GM18520 (cell line): ENCODE measurements around the gene TPST1.
"Not testable (repeated sequence)": the region's sequence is repeated elsewhere in the genome, so short reads cannot be mapped to it uniquely, and the experiment has no call there.

Experiments
- ATAC-seq: cut with Tn5 transposase; IDR thresholded peaks from one replicate; pipeline ENCODE4 v1.9.1; 2021; ENCODE audit not compliant: unreplicated experiment

The TPST1 gene

DNA sequence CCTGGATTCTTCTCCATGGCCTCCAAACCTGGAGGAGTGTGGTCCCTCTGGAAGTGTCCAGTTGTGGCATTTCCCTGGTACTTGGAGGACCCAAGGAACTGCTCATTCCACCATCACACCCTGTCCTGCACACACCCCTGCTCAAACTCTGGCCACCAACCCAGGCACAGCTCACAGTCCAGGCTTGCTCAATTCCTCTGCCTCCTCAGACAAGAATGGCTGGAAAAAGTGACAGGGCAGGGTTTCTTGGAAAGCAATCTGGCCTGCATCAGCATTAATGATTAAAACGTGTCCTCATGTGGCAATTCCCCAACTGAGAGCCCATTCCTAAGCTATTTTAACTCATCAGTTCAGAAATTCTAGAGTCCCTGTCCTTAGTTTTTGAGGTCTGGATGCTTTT is 17.2 kb upstream of the TPST1 start:
- ATAC-seq, result no peak

DNA sequence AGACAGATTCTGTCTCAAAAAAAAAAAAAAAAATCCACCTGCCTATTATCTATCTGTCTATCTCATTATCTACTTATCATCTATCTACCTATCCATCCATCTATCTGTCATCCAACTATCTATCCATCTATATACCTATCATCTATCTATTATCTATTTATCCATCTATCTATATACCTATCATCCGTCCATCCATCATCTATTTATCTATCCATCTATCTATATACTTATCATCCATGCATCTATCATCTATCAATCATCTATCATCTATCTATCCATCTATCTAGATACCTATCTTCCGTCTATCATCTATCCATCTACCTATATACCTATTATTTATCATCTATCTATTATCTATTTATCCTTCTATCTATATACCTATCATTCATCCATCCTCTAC is 16.5 kb upstream of the TPST1 start:
- ATAC-seq, result no peak

DNA sequence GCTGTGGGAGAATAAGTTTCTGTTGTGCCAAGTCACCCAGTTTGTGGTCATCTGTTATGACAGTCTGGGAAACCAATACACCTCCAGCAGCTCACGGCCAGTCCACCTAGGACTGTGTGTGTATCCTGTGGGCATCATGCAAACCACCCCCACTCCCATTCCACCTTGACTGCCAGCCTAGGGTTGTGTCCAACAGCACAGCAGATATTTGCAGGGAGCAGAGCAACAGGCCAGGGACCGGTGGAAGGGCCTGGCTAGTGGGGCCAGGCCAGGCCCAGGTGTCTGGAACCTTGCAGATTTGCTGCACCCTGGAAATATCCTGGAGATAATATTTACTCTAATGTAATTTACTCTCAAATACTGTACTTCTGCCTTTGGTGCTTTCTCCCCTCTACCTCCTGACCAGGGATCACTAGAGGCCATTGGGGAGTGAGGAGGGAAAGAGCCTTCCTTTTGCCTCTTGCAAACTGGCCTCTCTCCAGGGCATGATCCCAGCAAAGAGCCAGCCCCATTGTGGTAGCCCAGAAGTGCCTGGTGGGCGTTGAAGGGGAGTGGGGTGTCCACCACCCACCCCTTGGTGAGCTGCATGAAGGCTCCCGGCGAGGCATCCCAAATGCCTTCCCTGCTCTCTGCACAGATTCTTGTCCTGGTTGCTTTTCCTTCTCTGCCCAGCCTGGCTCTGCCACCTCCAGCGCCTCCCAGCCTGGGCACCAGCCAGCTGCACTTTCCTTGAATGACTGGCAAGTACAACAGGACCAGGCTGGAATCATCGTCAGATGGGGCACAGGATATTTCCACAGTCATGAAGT is 15.2 kb upstream of the TPST1 start:
- no peak for ATAC-seq

DNA sequence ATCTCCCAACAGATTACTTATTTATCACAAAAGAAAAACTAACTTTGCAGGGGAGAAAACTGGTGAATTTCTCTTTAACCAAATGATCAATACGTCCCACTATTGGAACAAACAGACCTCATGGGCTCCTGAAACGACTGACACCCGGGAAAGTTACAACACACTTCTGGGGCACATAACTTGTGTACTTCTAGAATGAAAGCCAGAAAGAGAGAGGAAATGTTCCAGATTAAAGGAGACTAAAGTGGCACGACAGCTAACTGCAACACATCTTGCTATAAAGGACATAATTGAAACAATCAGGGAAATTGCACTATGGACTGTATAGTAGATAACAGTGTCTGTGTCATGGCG is 14.7 kb upstream of the TPST1 start:
- ATAC-seq, result no peak

DNA sequence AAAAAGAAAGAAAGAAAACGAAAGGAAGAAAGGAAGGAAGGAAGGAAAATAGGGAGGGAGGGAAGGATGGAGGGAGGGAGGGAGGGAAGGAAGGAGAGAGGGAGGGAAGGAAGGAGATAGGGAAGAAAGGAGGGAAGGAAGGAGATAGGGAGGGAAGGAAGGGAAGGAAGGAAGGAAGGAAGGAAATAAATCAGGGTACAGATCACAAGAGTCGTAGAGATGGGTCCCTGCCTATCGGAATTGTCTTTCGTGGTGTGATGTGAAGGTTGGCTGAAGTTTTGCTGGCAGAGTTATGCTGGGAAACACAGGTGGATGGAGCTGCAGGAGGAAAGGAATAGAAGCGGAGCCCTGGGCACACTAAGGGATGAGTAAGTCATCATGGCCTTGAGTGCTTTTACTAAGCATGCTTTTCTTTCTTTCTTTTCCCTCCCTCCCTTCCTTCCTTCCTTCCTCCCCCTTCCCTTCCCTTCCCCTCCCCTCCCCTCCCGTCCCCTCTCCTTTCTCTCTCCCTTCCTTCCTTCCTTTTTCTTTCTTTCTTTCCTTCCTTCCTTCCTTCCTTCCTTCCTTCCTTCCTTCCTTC is 11.9 kb upstream of the TPST1 start:
- ATAC-seq, result no peak

DNA sequence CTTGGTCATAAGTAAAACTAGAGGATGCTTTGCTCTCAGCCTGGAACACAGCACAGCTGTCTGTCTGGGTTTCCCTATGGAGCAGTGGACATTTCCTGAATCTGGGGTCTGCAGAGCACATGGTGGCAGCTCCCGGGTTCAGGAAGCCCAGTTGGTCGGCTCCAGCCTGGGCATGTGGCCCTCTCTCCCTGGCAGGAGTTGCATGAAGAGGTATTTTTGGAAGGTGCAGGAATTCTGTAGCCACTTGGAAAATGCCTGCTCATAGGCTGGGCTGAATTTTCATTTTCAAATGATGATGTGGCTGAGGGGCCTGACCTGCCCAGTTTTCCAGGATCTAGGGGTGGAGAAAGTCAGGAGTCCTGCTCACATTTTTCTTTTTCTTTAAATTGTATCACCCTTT is 6.7 kb upstream of the TPST1 start:
- no peak for ATAC-seq

DNA sequence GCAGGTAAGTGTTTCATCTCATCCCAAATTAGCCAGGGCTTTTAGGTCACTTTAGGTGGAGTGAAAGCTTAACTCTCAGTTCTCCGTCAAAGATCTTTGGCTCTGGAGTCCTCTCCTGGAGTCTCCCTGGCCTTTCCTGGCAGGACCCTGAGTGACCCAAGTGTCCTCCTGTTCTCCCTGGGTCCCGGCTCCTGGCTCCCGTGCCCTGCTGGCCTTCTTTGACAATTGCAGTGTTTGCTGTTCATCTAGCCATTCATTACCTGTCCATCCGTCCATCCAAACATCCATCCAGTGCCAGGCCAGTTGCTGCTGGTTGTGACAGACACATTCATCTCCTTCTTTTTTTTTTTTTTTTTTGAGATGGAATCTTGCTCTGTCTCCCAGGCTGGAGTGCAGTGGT is 6.2 kb upstream of the TPST1 start:
- ATAC-seq, result no peak

DNA sequence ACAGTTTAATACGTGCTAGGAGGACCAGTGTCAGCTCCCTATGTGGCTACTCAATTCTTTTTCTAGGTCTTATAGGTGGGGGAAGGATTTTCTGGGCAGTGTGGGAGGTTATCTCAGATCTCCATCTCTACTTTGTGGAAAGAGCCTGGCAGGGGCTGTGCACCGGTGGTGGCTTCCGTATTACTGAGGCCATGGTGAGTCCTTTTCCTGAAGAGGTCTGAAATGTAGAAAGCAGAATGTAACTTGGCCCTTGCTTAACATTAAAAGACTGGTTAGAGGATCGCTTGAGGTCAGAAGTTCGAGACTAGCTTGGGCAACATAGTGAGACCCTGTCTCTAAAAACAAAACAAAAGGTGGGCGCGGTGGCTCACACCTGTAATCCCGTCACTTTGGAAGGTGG is 2.7 kb upstream of the TPST1 start:
- no peak for ATAC-seq

DNA sequence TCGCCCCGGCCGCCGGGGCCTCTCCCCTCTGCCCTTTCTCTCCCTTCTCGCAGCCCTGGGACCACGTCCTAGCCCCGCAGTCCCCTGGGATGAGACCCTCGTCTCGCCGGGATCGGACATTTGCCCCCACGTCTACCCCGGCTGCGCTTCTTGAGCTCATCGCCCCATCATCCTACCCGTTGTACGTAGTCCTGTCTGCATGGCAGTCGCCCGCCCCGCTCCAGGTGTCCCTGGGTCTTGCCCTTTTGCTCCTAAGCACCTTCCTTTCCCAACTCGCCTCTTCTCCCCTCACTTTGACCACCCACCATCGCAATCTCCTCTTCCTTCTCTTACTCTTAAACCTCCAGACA is 582 bp downstream of the TPST1 start:
- no peak for ATAC-seq

DNA sequence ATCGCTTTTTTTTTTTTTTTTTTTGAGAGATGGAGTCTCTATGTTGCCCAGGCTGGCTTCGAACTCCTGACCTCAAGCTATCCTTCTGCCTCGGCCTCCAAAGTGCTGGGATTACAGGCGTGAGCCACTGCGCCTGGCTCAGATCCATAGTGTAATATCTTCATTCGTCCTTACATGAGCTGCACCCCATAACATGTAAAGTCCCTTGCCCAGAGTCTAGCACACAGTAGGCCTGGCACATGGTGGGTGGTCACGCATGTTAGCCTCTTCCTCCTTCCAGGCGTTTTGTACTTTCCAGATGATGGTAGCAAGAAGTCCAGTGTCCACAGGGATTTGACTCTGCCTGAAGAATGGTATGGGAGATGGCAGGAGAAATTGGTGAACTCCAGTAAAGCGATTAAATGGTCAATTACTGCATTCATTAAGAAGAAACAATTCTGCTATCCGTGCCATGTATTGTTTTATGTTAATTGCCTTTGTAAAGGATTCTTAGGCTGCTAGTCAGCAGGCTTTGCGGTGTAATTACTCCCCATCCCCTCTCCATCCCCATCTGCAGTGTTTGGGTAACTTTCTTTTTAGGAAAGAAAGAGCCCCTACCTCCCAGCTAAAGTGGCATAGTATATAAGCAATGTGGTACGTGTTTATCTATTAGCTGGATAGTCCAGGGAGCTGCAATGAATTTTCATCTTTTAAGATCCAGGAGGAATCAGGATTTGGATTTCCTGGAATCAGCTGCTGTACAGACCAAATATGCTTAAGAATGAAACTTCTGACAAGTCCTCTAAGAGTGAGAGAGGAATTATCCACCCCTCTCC is 1.2 kb downstream of the TPST1 start:
- no peak for ATAC-seq

DNA sequence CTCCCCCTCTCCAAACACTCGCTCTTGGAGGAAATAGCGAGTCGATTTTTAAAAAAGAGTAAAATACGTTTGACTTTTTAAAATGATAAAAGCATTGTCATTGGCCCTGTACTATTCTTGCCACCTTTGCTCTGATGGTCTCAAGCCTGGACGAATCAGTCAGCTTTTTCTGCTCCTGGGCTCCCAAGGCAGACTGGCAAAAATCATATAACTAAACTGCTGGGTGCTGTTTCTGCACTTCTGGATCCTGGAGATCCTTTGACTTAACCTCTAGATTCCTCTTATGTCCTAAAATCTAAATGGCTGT is 1.8 kb downstream of the TPST1 start:
- ATAC-seq, result no peak

DNA sequence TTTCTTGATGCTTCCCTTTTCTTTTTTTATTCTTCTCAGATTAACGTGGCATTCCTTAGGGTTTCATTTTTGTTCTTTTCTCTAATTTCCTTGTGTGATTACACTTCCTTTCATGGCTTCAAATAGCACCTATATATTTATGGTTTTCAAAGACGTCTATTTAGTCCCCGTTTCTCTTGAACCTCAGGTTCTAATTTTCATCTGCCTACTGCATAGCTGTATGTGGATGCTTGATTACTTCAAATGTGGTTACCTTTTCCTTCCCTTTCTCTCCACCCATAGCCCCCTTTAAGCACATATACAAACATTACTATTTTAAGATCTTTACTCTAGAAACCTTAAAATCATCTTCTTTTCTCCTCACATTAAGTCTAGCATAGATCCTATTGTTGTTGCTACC is 2.4 kb downstream of the TPST1 start:
- no peak for ATAC-seq

DNA sequence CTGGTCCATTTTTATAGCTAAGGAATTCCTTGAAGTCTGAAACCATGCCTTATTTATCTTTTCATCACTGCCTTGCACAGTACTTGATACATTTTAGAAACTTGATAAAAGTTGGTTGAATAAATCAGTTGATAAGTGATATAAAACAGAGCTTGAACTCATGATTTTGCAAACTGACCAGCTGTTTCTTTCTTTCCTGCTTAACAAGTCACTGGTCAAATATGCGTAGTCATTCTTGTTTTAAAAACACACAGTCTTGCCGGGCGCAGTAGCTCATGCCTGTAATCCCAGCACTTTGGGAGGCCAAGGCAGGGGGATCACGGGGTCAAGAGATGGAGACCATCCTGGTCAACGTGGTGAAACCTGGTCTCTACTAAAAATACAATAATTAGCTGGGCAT is 6.3 kb downstream of the TPST1 start:
- ATAC-seq, result no peak

DNA sequence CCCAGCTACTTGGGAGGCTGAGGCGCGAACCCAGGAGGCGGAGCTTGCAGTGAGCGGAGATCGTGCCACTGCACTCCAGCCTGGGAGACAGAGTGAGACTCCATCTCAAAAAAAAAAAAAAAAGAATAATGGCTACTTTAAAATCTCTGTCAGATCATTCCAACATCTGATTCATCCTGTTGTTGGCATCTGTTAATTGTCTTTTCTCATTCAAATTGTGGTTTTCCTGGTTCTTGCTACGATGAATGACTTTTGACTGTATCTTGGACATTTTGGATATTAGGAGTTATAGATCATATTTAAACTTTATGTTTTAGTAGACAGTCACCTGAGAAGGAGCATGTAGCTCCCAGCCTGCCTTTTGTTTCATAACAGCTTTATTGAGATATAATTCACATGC is 8.5 kb downstream of the TPST1 start:
- ATAC-seq, result no peak

DNA sequence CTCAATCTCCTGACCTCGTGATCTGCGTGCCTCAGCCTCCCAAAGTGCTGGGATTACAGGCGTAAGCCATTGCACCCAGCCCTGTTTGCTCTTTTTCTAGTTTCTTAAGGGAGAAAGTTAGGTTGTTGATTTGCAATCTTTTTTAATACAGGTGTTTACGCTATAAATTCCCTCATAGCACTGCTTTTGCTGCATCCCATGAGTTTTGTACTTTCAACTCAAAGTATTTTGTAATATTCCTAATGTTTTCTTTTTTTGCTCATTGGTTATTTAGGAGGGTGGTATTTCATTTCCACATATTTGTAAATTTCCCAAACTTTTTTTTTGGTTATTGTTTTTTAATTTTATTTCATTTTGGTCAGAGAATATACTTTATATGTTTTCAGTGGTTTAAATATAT is 11.6 kb downstream of the TPST1 start:
- no peak for ATAC-seq

DNA sequence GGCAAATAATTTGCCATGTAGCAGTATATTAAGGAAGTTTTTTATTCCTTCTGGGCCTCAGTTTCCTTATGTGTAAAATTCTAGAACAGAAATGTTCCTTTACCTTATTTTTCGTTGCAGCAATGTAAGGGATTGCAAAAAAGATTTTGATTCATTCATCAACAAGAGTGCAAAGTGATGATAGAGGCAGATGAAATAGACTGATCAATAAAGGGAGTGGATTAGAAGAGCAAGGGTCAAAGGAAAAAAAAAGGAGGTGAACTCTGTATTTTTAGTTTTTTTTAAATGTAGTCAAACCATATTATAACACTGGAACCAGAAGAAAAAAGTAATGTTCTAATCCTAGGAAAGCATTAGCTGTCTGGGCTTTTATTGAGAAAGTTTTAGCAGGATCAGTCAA is 14.7 kb downstream of the TPST1 start:
- no peak for ATAC-seq

DNA sequence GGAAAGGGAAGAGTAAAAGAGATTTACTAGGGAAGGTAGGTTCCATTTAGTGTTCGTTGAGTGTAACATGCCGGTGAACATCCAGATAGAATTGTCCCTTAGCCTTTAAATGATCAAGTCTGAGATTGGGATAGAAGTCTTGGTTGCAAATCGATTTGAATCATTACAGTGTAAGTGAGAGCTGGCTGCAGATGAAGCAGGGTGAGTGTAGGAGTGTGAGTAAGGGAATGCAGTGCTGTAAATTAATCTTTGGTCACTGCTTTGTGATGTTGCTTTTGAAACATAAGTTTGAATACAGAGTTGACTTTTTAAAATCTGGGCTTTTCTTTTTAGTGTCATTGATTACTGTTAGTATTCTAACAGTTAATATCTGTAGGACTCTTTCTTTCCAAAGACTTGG is 16.3 kb downstream of the TPST1 start:
- ATAC-seq, result no peak

DNA sequence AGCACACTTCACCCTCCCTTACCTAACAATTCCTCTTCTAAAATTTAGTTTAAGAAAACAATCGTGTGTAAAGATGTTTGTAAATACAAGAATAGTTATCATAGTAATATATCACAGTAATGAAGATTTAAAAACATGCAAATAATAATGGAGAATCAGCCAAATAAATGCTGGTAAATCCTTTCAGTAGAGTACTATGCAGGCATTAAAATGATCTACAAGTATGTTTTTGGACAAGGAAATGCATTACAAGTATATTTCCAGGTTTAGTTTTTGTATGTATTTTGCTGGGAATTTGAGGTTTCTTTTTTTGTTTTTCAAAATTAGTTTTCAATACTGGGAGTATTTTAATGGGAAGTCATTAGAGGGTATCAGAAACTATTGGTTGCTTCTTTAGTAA is 22.7 kb downstream of the TPST1 start:
- ATAC-seq, result no peak

DNA sequence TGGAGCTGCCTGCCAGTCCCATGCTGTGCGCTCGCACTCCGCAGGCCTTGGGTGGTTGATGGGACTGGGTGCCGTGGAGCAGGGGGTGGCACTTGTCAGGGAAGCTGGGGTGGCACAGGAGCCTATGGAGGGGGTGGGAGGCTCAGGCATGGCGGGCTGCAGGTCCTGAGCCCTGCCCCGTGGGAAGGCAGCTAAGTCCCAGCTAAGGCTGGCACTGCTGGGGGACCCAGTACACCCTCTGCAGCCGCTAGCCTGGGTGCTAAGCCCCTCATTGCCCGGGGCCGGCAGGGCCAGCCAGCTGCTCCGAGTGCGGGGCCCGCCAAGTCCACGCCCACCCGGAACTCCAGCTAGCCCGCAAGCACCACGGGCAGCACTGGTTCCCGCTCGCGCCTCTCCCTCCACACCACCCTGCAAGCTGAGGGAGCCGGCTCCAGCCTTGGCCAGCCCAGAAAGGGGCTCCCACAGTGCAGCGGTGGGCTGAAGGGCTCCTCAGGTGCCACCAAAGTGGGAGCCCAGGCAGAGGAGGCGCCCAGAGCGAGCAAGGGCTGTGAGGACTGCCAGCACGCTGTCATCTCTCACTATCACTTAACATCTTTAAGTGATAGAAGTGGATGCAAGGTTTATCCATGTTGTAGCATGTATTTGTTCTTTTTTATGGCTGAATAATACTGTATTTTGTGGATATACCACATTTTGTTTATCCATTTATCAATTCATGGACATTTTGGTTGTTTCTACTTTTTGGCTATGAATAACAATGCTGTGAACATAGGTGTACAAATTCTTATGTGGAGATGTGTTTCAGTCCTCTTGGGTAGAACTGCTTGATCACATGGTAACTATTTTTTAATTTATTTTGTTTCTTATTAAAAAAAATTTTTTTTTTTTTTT is 26.4 kb downstream of the TPST1 start:
- ATAC-seq, result not testable (repeated sequence)

DNA sequence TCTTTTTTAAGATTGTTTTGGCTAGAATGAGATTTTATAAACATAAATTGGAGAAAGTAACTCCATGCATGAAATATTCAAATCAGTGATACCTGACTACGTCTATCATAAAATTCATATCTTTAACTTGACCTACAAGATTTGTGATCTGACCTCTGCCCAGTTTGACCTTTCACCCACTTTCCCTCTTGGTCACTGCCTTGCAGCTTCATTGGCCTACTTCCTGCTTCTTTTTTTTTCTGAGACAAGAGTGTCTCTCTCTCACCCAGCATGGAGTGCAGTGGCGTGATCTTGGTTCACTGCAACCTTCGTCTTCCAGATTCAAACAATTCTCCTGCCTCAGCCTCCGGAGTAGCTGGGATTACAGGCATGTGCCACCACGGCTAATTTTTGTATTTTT is 28.5 kb downstream of the TPST1 start:
- no peak for ATAC-seq

DNA sequence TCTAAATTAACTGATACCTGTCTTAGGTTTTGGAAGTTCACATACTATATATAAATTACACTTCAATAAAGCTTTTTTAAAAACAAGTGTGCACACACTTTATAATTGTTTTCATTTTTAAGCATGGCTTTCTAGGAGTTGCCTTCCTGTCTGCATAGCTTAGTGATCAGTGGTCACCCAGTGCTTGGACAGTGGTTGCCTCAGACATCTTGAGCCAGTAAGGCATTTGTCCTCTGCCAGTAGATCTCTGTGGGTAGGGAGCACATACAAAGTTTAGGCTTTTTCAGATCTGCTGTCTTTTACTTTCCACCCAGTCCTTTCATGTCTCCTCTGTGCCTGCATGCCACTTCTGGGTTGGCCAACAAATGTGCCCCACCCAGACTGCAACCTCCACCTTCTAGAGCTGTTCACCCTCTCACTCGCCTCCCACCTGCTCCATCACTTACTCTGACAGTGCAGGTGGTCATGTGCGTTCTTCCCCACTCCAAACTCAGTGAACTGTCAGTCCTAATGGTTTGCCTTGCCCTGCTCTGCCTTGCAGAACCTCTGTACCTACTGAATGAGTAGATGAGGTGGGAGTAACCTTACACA is 31.7 kb downstream of the TPST1 start:
- no peak for ATAC-seq
